Panc1 (cell line): ENCODE results near the gene MAFB. TPM values are rescaled to one million over a fixed set of nuclear protein-coding genes. Genes with fewer than 3 reads are reported as not detected.

Source experiments
- ATAC-seq: fragments of 200-7000 bp; cut with Tn5 transposase; 2 replicates; pipeline ENCODE4 v1.9.1; 2020; ENCODE audit warnings: mild to moderate bottlenecking, moderate library complexity
- BruUV-seq: library from RNA; stranded (reverse); fragments of 400-500 nt; replicated peaks from 2 replicates; lab custom pipeline; 2021; lab: Mats Ljungman, UMichigan
- CTCF ChIA-PET: fragments of 300-600 bp; sonication (Branson Sonifier 250); formaldehyde crosslinking; loops from one replicate; lab custom pipeline; 2022; ENCODE audit warnings: antibody characterized with exemption; lab: Charles Lee
- POLR2A ChIA-PET: fragments of 300-600 bp; sonication (Branson Sonifier 250); formaldehyde crosslinking; loops from one replicate; lab custom pipeline; 2022; ENCODE audit warnings: antibody characterized with exemption; lab: Charles Lee
- DNase-seq: peaks from one replicate; pipeline ENCODE4 v3.0.0-alpha.2; 2010; ENCODE audit warnings: low read depth, low spot score
- H3K27ac ChIP-seq: 2 replicates; pipeline ENCODE4 v1.5.1; 2011; ENCODE audit warnings: mild to moderate bottlenecking, low read length, inconsistent platforms
- H3K27me3 ChIP-seq: fragments of 200-500 bp; sonication (Bioruptor generic); 2 replicates; pipeline ENCODE4 v1.6.0; 2014; ENCODE audit warnings: low read length, inconsistent platforms; ENCODE audit not compliant: control insufficient read depth, insufficient read depth
- H3K36me3 ChIP-seq: fragments of 200-500 bp; sonication (Bioruptor generic); 2 replicates; pipeline ENCODE4 v1.5.1; 2014; ENCODE audit warnings: inconsistent platforms, mild to moderate bottlenecking, low read length, moderate library complexity; ENCODE audit not compliant: control insufficient read depth, insufficient read depth
- H3K4me1 ChIP-seq: 2 replicates; pipeline ENCODE4 v1.5.1; 2011; ENCODE audit warnings: inconsistent platforms, mild to moderate bottlenecking, low read length, moderate library complexity; ENCODE audit not compliant: control insufficient read depth, insufficient read depth
- H3K4me3 ChIP-seq, 2 experiments: 2 replicates each; pipeline ENCODE4 v1.5.1; 2011 to 2012; ENCODE audit warnings: low read depth in 2 of 2, low read length in 2 of 2, mild to moderate bottlenecking in 2 of 2, inconsistent platforms in 1 of 2, moderate library complexity in 1 of 2
- H3K9me3 ChIP-seq: fragments of 200-500 bp; sonication (Bioruptor generic); 2 replicates; pipeline ENCODE4 v1.5.1; 2014; ENCODE audit warnings: low read depth, mild to moderate bottlenecking, inconsistent platforms, low read length, moderate library complexity; ENCODE audit not compliant: control insufficient read depth, insufficient read depth
- CTCF ChIP-seq: fragments of 450-650 bp; IDR thresholded peaks from 2 replicates; pipeline ENCODE4 v1.5.1; 2017; ENCODE audit warnings: mild to moderate bottlenecking
- POLR2AphosphoS5 ChIP-seq: IDR thresholded peaks from 2 replicates; pipeline ENCODE4 v1.6.1; 2012; ENCODE audit warnings: mild to moderate bottlenecking, low read depth, low read length, moderate library complexity
- SIN3A ChIP-seq: IDR thresholded peaks from 2 replicates; pipeline ENCODE4 v1.6.1; 2012; ENCODE audit warnings: low read depth, mild to moderate bottlenecking, low read length, moderate library complexity, borderline replicate concordance; ENCODE audit not compliant: insufficient read depth
- TCF7L2 ChIP-seq: IDR thresholded peaks from 2 replicates; pipeline ENCODE4 v1.6.1; 2011; ENCODE audit warnings: mild to moderate bottlenecking, low read depth, low read length, inconsistent platforms
- in situ Hi-C: cut with HindIII; loops from 2 replicates; pipeline ENCODE4 v1.10.0; 2016; ENCODE audit warnings: low sequenced_read_pairs, low pct_unique_long_range_greater_than_20kb
- intact Hi-C: fragments of 100-400 bp; cut with micrococcal nuclease; formaldehyde crosslinking; loops from one replicate; pipeline ENCODE4 v1.10.0; 2022; ENCODE audit not compliant: unreplicated experiment
- total RNA-seq: library from RNA; stranded (reverse); gene quantifications from one replicate; pipeline ENCODE4 v1.2.1, GENCODE V29; 2021; ENCODE audit not compliant: unreplicated experiment
- TF ChIP-seq, protein P1 (sequence below), 2 experiments: IDR thresholded peaks; 2 replicates each; pipeline ENCODE4 v1.6.1; 2011 to 2012; ENCODE audit warnings: low read depth in 2 of 2, control low read depth in 1 of 2, low read length in 1 of 2, mild to moderate bottlenecking in 1 of 2, moderate library complexity in 1 of 2; ENCODE audit not compliant: insufficient read depth in 1 of 2

The MAFB gene
- total RNA-seq, 1 experiment from 2014 or later = 0.28 TPM

- ATAC-seq (no peak), DNase-seq (no peak)
- ChIA-PET POLR2A (no interaction called here), CTCF (no interaction called here)
- no peaks in the 10 kb centered on the region for H3K4me1 ChIP-seq
- no peaks in the 10 kb centered on the region for H3K27me3 ChIP-seq
- intact Hi-C loops (no loop called here), in situ Hi-C loops (no loop called here)
- H3K9me3 ChIP-seq = no peaks in the 10 kb centered on the region
- no peak overlapping the region for H3K27ac ChIP-seq
- no peaks in the 10 kb centered on the region for H3K36me3 ChIP-seq
- H3K4me3 ChIP-seq = no peak overlapping the region
- TF ChIP-seq, protein P1, sequence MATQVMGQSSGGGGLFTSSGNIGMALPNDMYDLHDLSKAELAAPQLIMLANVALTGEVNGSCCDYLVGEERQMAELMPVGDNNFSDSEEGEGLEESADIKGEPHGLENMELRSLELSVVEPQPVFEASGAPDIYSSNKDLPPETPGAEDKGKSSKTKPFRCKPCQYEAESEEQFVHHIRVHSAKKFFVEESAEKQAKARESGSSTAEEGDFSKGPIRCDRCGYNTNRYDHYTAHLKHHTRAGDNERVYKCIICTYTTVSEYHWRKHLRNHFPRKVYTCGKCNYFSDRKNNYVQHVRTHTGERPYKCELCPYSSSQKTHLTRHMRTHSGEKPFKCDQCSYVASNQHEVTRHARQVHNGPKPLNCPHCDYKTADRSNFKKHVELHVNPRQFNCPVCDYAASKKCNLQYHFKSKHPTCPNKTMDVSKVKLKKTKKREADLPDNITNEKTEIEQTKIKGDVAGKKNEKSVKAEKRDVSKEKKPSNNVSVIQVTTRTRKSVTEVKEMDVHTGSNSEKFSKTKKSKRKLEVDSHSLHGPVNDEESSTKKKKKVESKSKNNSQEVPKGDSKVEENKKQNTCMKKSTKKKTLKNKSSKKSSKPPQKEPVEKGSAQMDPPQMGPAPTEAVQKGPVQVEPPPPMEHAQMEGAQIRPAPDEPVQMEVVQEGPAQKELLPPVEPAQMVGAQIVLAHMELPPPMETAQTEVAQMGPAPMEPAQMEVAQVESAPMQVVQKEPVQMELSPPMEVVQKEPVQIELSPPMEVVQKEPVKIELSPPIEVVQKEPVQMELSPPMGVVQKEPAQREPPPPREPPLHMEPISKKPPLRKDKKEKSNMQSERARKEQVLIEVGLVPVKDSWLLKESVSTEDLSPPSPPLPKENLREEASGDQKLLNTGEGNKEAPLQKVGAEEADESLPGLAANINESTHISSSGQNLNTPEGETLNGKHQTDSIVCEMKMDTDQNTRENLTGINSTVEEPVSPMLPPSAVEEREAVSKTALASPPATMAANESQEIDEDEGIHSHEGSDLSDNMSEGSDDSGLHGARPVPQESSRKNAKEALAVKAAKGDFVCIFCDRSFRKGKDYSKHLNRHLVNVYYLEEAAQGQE (IDR thresholded peaks at IDR 0.05; ENCODE audit: insufficient read depth in 1 of 2, low read depth in 2 of 2, low read length in 1 of 2) = no peak
- TF ChIP-seq CTCF (no peak), SIN3A (no peak), POLR2AphosphoS5 (no peak)
- no TSS peak for BruUV-seq
Measured at GRCh38 chr20:40640667-40641066, 48.4 kb downstream of the MAFB start.

GRCh38 chr20:40639676-40640355 lies 49.2 kb downstream of the MAFB start:
- ChIA-PET CTCF (no interaction called here), POLR2A (no interaction called here)
- TF ChIP-seq POLR2AphosphoS5 = no peak
- TF ChIP-seq TCF7L2 = no peak
- TF ChIP-seq SIN3A = no peak
- no peak for TF ChIP-seq CTCF
- TF ChIP-seq, protein P1 (IDR thresholded peaks at IDR 0.05; ENCODE audit: insufficient read depth in 1 of 2, low read depth in 2 of 2, low read length in 1 of 2) = no peak
- no peak for DNase-seq
- no peaks in the 10 kb centered on the region for H3K9me3 ChIP-seq
- ATAC-seq = no peak
- no TSS peak for BruUV-seq
- H3K27me3 ChIP-seq = no peaks in the 10 kb centered on the region; the same call in 1 of the 2 replicates
- H3K27ac ChIP-seq = no peak overlapping the region
- H3K36me3 ChIP-seq = no peaks in the 10 kb centered on the region
- no peaks in the 10 kb centered on the region for H3K4me1 ChIP-seq
- in situ Hi-C loops = no loop called here
- intact Hi-C loops = no loop called here
- no peak overlapping the region for H3K4me3 ChIP-seq
